GM19395 (cell line): Measurements from ENCODE around the gene CASQ1.

ENCODE experiments used
- ATAC-seq: cut with Tn5 transposase; IDR thresholded peaks from one replicate; pipeline ENCODE4 v1.9.1; 2021; ENCODE audit warnings: mild to moderate bottlenecking, moderate library complexity; ENCODE audit not compliant: unreplicated experiment

The CASQ1 gene

DNA sequence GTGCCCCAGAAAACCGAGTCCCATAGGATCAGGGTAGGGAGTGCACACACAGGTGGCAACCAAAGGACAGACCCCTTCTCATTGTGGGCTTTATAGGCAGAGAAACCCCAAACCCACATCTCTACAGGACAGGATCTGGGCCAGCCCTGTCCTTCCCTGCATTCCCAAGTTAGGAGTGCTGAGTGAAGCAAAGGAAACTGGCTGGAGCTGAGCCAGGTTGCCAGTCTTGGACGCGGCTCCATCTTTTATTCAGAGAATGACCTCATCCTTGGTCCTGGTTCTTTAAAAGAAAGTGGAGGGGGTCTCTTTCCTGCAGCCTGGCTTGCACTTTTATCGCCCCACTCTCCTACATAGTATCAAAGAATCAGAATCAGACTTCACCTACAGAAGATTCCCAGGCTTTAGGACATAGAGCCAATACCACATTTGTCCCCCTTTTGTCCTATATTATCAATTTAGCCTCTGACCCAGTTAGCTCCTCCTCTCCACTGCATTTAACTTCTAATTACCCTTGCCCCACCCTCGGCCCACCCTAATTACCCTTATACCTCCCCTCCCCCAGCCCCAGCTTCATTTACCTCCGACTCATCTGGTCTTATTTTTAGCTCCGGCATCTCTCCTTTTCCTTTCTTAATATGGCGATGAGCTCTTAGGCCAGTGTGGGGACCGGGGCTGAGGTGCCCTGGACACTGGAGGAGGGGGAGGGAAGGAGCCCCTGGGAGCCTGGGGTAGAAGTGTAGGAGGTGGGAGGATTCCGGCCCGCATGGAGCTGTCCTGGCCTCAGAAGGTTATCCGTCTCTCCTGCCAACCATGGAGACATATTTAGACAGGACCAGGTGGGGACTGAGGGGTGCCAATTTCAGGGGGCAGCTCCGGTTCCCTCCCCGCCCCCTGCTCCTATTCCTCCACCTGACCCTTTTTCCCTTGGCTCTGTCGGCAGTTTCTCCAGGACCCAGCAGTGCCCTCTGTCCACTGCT, at the start of gene CASQ1:
CASQ1 (plus strand) TSS at position 927 of the 977 bp plus-strand sequence. CDS start 177 bp downstream, outside the sequence.
- no peak for ATAC-seq

- ATAC-seq: no peak
Observed at GRCh38 chr1:160143695-160144094, 46.7 kb upstream of the CASQ1 start.

DNA sequence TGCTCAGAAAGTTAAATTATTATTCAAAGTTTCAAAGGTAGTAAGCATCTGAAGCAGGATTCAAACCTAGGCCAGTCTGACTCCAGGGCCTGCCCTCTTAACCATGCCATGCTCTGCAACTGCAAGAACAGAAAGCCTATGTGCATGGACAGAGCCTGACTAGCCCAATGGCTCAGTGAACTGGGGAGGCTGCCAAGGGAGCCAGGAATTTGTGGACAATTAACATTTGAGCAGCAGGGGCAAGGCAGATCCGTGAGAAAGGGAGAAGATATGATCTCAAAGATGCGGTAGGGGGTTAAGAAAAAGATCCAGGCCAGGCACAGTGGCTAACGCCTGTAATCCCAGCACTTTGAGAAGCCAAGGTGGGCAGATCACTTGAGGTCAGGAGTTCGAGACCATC, 45.5 kb upstream of the CASQ1 start:
- no peak for ATAC-seq

DNA sequence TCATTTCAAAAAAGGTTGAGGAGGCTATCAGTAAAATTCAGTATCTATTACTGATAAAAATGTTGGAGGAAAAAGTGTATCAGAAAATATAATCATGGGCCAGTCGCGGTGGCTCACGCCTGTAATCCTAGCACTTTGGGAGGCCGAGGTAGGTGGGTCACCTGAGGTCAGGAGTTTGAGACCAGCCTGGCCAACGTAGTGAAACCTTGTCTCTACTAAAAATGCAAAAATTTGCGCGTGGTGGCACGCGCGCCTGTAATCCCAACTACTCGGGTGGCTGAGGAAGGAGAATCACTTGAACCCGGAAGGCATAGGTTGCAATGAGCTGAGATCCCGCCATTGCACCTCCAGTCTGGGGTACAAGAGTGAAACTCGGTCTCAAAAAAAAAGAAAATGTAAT, 44.3 kb upstream of the CASQ1 start:
- ATAC-seq: no peak

DNA sequence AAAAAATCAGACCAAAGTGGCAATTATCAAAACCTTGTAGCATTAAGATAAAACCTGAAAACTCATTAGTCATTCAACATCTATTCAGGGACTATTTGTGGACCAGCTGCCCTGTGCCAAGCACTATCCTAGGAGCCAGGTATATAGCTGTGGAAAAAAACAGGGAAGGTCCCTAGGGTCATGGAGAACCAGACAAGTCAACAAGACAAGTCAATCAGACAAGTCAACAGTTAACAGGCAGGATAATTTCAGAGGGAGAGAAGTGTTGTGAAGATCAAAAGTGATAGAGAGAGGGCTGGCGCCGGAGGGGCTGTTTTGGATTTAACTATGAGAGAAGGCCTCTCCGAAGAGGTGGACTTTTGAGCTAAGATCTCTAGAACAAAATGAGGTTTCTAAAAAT, 42.3 kb upstream of the CASQ1 start:
- no peak for ATAC-seq

- ATAC-seq: no peak
Observed at GRCh38 chr1:160149233-160149632, 41.1 kb upstream of the CASQ1 start.

- ATAC-seq: no peak
Observed at GRCh38 chr1:160149716-160150115, 40.7 kb upstream of the CASQ1 start.

GRCh38 chr1:160151303-160151702, 39.1 kb upstream of the CASQ1 start, which contains the start of gene ATP1A4:
Gene ATP1A4, plus strand, starts transcription at chr1:160151603. Its CDS starts 438 bp downstream, at chr1:160152041.
- no peak for ATAC-seq

- ATAC-seq: no peak
Observed at GRCh38 chr1:160154790-160155189, 35.6 kb upstream of the CASQ1 start.

DNA sequence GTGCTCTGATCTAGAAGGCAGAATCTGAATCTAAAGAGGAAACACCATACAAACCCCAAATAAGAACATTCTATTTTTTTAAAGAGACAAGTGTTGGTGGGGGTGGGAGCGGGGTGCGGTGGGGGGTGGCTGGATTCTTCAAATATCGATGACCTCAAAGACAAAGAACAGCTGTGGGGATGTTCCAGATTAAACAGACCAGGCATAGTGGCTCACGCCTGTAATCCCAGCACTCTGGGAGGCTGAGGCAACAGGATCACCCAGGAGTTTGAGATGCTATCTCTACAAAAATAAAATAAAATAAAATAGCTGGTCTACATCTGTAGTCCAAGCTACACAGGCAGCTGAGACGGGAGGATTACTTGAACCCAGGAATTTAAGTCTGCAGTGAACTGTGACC, 34.0 kb upstream of the CASQ1 start:
- no peak for ATAC-seq

GRCh38 chr1:160157174-160157573, 33.2 kb upstream of the CASQ1 start:
- no peak for ATAC-seq

- no peak for ATAC-seq
Observed at GRCh38 chr1:160158031-160158430, 32.3 kb upstream of the CASQ1 start.

GRCh38 chr1:160158534-160158933, 31.8 kb upstream of the CASQ1 start:
- ATAC-seq: no peak

- no peak for ATAC-seq
Observed at GRCh38 chr1:160159846-160160245, 30.5 kb upstream of the CASQ1 start.

DNA sequence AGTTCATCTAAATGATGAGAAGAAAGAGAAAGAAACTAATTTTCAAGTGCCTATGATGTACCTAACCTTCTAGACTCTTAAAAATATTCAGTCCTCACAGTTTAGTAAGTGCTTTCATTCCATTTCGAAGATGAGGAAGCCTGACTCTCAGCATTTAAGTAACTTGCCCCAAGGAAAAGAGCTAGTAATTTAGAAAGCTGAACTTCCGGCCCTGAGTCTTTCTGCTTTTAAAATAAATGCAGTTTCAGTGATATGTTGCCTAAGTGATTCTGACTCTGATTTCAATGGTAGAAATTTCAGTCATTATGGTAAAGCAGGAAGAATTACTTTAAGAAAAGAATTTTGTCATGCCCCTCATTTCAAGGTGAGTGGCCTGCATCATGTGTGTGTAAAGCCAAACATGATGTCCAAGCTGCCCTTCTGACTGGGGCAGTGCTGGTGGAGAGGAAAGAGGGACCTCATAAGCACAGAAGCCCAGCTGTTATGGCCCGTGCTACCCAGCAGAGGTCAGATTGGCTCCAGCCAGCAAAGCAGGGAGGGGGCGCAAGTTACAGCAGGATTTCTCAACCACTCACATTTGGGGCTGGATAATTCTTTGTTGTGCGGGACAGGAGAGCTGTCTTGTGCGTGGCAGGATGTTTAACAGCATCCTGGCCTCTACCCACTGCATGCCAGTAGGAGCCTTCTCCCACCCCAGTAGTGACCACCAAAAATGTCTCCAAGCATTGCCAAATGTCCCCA, 28.2 kb upstream of the CASQ1 start:
- no peak for ATAC-seq

GRCh38 chr1:160162931-160163330, 27.4 kb upstream of the CASQ1 start:
- ATAC-seq: no peak

DNA sequence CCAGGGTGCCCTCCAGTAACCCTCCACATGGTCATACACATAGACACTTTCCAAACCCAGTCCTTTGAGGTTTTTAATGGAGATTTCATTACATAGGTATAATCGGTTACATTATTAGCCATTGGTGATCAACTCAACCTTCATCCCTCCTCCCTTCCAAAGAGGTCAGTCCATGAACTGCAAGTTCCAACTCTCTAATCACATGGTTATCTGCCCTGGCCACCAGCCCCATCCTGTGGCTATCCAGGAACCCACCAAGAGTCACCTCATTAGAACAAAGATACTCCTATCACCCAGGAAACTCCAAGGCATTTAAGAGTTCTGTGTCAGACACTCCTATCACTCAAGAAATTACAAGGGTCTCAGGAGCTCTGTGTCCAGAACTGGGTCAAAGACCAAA, 26.8 kb upstream of the CASQ1 start:
- ATAC-seq: no peak

GRCh38 chr1:160164121-160164520, 26.3 kb upstream of the CASQ1 start:
- no peak for ATAC-seq

- ATAC-seq: no peak
Observed at GRCh38 chr1:160166166-160166868, 24.1 kb upstream of the CASQ1 start.

DNA sequence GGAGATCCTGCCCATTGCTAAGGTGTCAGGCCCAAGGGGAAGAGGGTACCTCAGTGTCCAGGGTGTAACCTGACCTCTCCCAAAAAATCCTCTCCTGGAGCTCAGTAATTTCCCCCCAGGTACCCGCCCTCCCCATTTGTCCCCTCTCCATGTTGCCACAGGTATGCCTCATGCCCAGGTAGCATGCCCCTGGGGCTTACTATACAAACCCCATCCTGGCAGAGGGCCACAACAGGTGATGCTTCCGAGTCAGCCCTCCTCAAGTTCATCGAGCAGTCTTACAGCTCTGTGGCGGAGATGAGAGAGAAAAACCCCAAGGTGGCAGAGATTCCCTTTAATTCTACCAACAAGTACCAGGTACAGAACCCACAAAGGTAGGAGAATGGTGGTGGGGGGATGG, 23.3 kb upstream of the CASQ1 start:
- ATAC-seq: no peak

GRCh38 chr1:160167580-160167979, 22.8 kb upstream of the CASQ1 start:
- ATAC-seq: no peak
